GM23248 (cell line): ENCODE measurements around the gene ZCCHC24. TPM values are rescaled to one million over a fixed set of nuclear protein-coding genes. Genes with fewer than 3 reads are reported as not detected.
A peak's percentile ranks its signal among the peaks of the same experiment; 100 is the strongest.

Experiments used
- DNase-seq: peaks from one replicate; pipeline ENCODE4 v3.0.0-alpha.2; 2015
- H2AFZ ChIP-seq: fragments of 200-600 bp; sonication (generic); 2 replicates; pipeline ENCODE4 v1.6.1; 2016; ENCODE audit warnings: antibody characterized with exemption
- H3F3A ChIP-seq: fragments of 200-600 bp; sonication (generic); 2 replicates; pipeline ENCODE4 v1.6.1; 2016; ENCODE audit warnings: mild to moderate bottlenecking, antibody characterized with exemption, mixed run types; ENCODE audit not compliant: insufficient read depth
- H3K27ac ChIP-seq: fragments of 200-600 bp; sonication (generic); 2 replicates; pipeline ENCODE4 v1.5.1; 2016; ENCODE audit warnings: mild to moderate bottlenecking
- H3K27me3 ChIP-seq: fragments of 200-600 bp; sonication (generic); replicated peaks from 2 replicates; pipeline ENCODE4 v1.6.1; 2016; ENCODE audit warnings: mild to moderate bottlenecking; ENCODE audit not compliant: insufficient read depth
- H3K36me3 ChIP-seq: fragments of 200-600 bp; sonication (generic); 2 replicates; pipeline ENCODE4 v1.6.1; 2016; ENCODE audit warnings: low read depth, mild to moderate bottlenecking
- H3K4me1 ChIP-seq: fragments of 200-600 bp; sonication (generic); 2 replicates; pipeline ENCODE4 v1.6.1; 2016; ENCODE audit warnings: mild to moderate bottlenecking; ENCODE audit not compliant: insufficient read depth
- H3K4me2 ChIP-seq: fragments of 200-600 bp; sonication (generic); one replicate; pipeline ENCODE4 v1.6.1; 2016; ENCODE audit warnings: mild to moderate bottlenecking; ENCODE audit not compliant: unreplicated experiment
- H3K4me3 ChIP-seq: fragments of 200-600 bp; sonication (generic); 2 replicates; pipeline ENCODE4 v1.5.1; 2016; ENCODE audit warnings: mild to moderate bottlenecking
- H3K79me2 ChIP-seq: fragments of 200-600 bp; sonication (generic); 2 replicates; pipeline ENCODE4 v1.6.1; 2016; ENCODE audit warnings: mild to moderate bottlenecking; ENCODE audit not compliant: insufficient read depth
- H3K9ac ChIP-seq: fragments of 200-600 bp; sonication (generic); 2 replicates; pipeline ENCODE4 v1.6.1; 2016; ENCODE audit warnings: mild to moderate bottlenecking
- H3K9me2 ChIP-seq: fragments of 200-600 bp; sonication (generic); 2 replicates; pipeline ENCODE4 v1.6.1; 2016; ENCODE audit warnings: mixed run types, mild to moderate bottlenecking, moderate library complexity; ENCODE audit not compliant: insufficient read depth
- H3K9me3 ChIP-seq: fragments of 200-600 bp; sonication (generic); one replicate; pipeline ENCODE4 v1.6.1; 2017; ENCODE audit warnings: low read depth
- H4K20me1 ChIP-seq: fragments of 200-600 bp; sonication (generic); 2 replicates; pipeline ENCODE4 v1.6.0; 2016; ENCODE audit not compliant: insufficient read depth
- EZH2 ChIP-seq: fragments of 200-600 bp; sonication (generic); IDR thresholded peaks from 2 replicates; pipeline ENCODE4 v1.6.1; 2018; ENCODE audit warnings: antibody characterized with exemption, mild to moderate bottlenecking; ENCODE audit not compliant: insufficient read depth, poor library complexity, severe bottlenecking
- EZH2phosphoT487 ChIP-seq: fragments of 200-600 bp; sonication (generic); IDR thresholded peaks from 2 replicates; pipeline ENCODE4 v1.6.1; 2018; ENCODE audit warnings: antibody characterized with exemption, moderate library complexity, mild to moderate bottlenecking, low read depth; ENCODE audit not compliant: insufficient read depth
- WGBS, 2 experiments: methylation state at CpG; one replicate each; pipeline ENCODE4 v1.1.6; 2015 to 2017; ENCODE audit warnings: low lambda C conversion rate in 2 of 2, low coverage in 1 of 2; ENCODE audit errors: missing lambda C conversion rate in 2 of 2; 5-methylcytosine and 5-hydroxymethylcytosine counted together
- in situ Hi-C: fragments of 300-500 bp; cut with MboI; formaldehyde crosslinking; loops from 2 replicates; pipeline ENCODE4 v1.15.0; 2020
- polyA plus RNA-seq: library from polyadenylated mRNA; unstranded; fragments of >200 nt; fragmentation: Nextera tagmentation; extraction: Ambion mirVana; gene quantifications from 2 replicates; pipeline ENCODE4 v1.2.1, GENCODE V29; 2016
- total RNA-seq: library from RNA; depleted of rRNA; stranded (reverse); fragments of >200 nt; shearing (Covaris generic); gene quantifications from 2 replicates; pipeline ENCODE4 v1.2.3, GENCODE V29; 2014

ZCCHC24 gene
- total and polyA plus RNA-seq, 2 experiments from 2014 or later: 29.3 to 30.3 TPM

DNA sequence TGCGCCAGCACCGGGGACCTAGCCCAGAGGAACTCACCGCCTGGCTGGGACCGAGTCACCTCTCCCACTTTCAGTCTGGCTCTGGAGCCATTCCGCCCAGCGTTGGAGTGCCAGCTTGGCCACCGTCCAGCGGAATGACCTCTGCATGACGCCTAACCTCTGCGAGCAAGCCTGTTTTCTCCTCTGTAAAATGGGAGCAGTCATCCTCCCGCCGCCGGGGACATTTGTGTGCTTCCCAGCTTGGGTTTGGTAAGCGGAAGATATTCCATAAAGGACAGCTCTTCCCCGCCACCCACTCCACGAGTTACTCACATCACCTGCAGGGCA, 1.3 kb upstream of the ZCCHC24 start:
- Histone ChIP-seq H3K9me3 (no peaks in the 10 kb centered on the region), H2AFZ (peak overlapping the region; percentile 81), H3K79me2 (peaks cover 30% of the 10 kb centered on the region), H3K4me3 (peak overlapping the region; percentile 71), H3K27ac (no peak overlapping the region), H3F3A (peaks cover 12% of the 10 kb centered on the region), H3K4me2 (peak overlapping the region; percentile 87), H4K20me1 (no peaks in the 10 kb centered on the region), H3K36me3 (no peaks in the 10 kb centered on the region), H3K4me1 (peaks cover 11% of the 10 kb centered on the region), H3K9me2 (no peaks in the 10 kb centered on the region), H3K27me3 (no peaks in the 10 kb centered on the region), H3K9ac (peak overlapping the region; percentile 83)
- 39 to 41% methylated on average over 16 of the region's 16 CpGs for WGBS, 2 experiments
- TF ChIP-seq EZH2: no peak
- no peak for TF ChIP-seq EZH2phosphoT487
- in situ Hi-C loops: no loop called here
- peak; percentile 58 for DNase-seq

DNA sequence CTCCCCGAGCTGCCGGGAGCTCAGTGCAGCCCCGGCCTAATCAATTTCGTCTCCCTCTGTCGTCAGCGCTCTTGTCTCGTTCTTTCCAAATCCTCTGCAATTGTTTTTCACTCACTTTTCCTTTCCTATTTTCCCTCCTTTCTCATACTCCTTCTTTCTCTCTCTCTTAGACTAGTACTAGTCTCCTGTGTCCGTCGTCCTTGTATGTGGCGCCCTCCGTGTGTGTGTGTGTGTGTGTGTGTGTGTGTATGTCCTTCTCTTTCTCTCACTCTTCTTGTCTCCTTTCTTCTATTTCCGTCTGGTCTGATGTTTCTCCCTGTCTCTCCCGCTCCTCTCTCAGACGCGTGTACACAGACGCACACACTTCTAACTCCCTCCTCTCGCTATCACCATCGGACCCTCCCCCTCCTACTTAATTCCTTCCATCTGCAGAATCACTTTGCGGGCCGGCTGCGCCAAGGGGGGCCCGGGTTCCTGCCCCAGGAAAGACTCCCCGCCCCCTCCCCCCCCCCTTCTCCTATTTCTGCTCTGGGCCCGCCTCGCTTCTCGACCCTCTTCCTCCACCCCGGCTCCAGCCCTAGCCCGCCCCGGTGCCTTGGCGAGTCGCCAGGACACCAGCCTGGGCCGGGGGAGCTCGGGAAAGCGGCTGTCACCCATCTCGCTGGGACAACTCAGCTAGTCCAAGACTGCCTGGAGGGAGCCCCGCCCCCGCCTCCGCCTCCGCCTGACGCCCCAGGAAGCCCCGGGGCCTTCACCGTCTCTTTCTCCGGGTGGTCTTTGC, 743 bp upstream of the ZCCHC24 start:
- TF ChIP-seq EZH2 (no peak), EZH2phosphoT487 (no peak)
- peaks cover 16% of the 10 kb centered on the region for H3K4me1 ChIP-seq
- H3K9me2 ChIP-seq: no peaks in the 10 kb centered on the region
- H4K20me1 ChIP-seq: no peaks in the 10 kb centered on the region
- 1 to 3% methylated on average over 28 to 43 of the region's 43 CpGs for WGBS, 2 experiments
- peaks cover 36% of the 10 kb centered on the region for H3K79me2 ChIP-seq
- H3K27me3 ChIP-seq: no peaks in the 10 kb centered on the region
- H3K9me3 ChIP-seq: no peaks in the 10 kb centered on the region
- DNase-seq: peak; percentile 54
- H2AFZ ChIP-seq: peak overlapping the region; percentile 81
- peaks cover 18% of the 10 kb centered on the region for H3F3A ChIP-seq
- peak overlapping the region; percentile 83 for H3K9ac ChIP-seq
- in situ Hi-C loops: no loop called here
- no peaks in the 10 kb centered on the region for H3K36me3 ChIP-seq
- H3K4me3 ChIP-seq: peak overlapping the region; percentile 71
- H3K27ac ChIP-seq: peak overlapping the region; percentile 84
- peak overlapping the region; percentile 87 for H3K4me2 ChIP-seq

DNA sequence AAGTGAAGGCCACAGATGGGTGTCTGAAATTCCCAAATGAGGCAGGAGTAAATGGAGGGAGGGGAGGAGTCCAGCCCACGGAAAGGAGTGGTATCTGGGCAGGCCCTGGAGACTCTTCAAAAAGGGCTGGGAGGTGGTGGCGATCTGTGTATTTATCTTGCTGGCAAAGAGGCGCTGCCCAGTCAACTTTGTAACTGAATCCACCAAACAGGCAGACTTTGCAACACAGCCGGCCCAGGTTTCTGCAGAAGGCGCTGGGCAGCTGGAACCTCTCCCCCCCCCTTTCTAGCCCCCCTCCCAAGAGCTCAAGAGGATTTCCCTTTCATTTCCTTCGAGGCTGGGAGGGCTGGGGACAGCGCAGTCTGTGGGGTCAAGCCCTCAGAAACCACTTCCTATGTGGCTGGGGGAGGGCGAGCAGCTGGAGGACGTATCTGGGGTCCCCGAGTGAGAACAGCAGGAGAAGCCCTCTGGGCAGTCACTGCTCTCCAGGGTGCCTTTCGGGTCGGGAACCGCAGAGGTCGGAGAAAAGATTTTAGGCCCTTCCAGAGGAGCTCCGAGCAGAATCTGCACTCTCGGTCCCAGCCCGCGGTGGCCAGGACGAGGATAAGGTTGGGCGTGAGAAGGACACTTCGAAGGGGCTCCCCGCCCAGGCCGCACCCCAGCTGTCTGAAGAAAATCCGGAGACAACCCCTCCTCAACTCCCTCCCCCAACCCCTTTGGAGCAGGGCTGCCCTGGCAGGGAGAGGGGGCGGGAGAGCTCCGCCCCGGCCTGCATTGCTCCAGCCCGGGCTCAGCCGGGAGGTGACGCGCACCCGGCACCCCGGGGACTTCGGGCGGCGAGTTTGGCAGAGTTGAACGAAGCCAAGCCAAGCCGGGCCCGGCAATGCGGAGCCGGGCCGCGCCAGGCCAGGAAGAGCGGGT, 965 bp downstream of the ZCCHC24 start:
- Histone ChIP-seq H3K79me2 (peaks cover 48% of the 10 kb centered on the region), H3K9me3 (no peaks in the 10 kb centered on the region), H4K20me1 (no peaks in the 10 kb centered on the region), H3K36me3 (no peaks in the 10 kb centered on the region), H2AFZ (peak overlapping the region; percentile 26; the same call in 1 of the 2 replicates), H3K27me3 (no peaks in the 10 kb centered on the region), H3K9ac (peak overlapping the region; percentile 87), H3K4me2 (peak overlapping the region; percentile 98), H3F3A (peaks cover 26% of the 10 kb centered on the region), H3K27ac (peak overlapping the region; percentile 85), H3K4me3 (peak overlapping the region; percentile 88), H3K9me2 (no peaks in the 10 kb centered on the region), H3K4me1 (peaks cover 27% of the 10 kb centered on the region)
- TF ChIP-seq EZH2: no peak
- no peak for TF ChIP-seq EZH2phosphoT487
- WGBS, 2 experiments: 0 to 1% methylated on average over 25 to 32 of the region's 44 CpGs
- DNase-seq: peak; percentile 89
- in situ Hi-C loops: no loop called here

DNA sequence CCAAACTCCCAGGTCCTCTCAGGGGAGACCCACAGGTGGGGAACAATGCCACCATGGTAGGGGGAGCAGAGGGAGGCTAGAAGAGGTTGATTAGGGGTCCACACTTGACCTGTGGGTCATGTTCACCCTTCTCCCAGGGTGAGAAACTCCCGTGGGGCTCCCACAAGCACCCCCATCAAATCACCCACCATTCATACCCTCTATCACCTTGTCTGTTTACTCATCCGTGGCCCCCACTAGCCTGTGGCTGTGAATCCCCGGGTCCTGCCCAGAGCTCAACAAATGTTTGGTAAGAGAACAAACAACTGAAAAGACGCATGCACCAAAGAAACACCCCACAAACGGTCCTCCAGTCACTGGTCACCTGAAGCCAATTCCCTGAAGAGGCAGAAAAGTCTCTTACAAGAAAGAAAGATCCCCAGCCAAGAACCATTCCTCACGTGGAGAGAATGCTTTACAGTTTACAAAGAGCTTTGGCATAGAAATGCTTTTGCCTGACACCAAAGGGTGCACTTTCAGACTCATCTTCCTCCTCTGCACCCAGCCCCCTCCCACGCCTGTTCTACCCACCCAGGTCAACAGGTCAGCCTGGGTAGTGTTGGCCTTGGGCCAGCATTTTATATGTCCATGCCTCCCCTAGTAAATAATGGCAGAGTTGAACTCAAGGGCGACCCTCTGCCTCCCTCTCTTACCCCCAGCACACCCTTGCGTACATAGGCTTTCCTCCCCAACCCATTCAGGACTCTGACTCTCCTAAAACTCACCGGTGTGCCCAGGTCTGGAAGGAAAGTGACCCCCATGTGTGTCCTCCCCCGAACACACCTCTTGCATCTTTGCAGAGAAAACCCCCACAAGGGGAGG, 1.9 kb downstream of the ZCCHC24 start:
- DNase-seq: peak; percentile 69
- H4K20me1 ChIP-seq: no peaks in the 10 kb centered on the region
- H3K4me3 ChIP-seq: peak overlapping the region; percentile 88
- peak overlapping the region; percentile 87 for H3K9ac ChIP-seq
- H3K27me3 ChIP-seq: no peaks in the 10 kb centered on the region
- peak overlapping the region; percentile 85 for H3K27ac ChIP-seq
- H3K9me3 ChIP-seq: no peaks in the 10 kb centered on the region
- TF ChIP-seq EZH2 (no peak), EZH2phosphoT487 (no peak)
- 5% methylated on average over 11 of the region's 11 CpGs for WGBS, 2 experiments
- H3K9me2 ChIP-seq: no peaks in the 10 kb centered on the region
- peaks cover 29% of the 10 kb centered on the region for H3K4me1 ChIP-seq
- peak overlapping the region; percentile 26; the same call in 1 of the 2 replicates for H2AFZ ChIP-seq
- H3K36me3 ChIP-seq: no peaks in the 10 kb centered on the region
- in situ Hi-C loops: no loop called here
- H3K4me2 ChIP-seq: peak overlapping the region; percentile 98
- peaks cover 57% of the 10 kb centered on the region for H3K79me2 ChIP-seq
- H3F3A ChIP-seq: peaks cover 26% of the 10 kb centered on the region
